MM.1S (cell line): ENCODE data around the gene SLC8A3.

Experiments used
- DNase-seq: peaks from one replicate; pipeline ENCODE4 v3.0.0-alpha.2; 2015
- H2AFZ ChIP-seq: fragments of 300-600 bp; sonication (generic); 2 replicates; pipeline ENCODE4 v1.6.0; 2016; ENCODE audit warnings: antibody characterized with exemption, low read length
- H3F3A ChIP-seq: fragments of 300-600 bp; sonication (generic); 2 replicates; pipeline ENCODE4 v1.6.1; 2016; ENCODE audit warnings: mild to moderate bottlenecking, antibody characterized with exemption, low read length, moderate library complexity, mixed read lengths; ENCODE audit not compliant: insufficient read depth
- H3K27ac ChIP-seq: fragments of 300-600 bp; sonication (generic); 2 replicates; pipeline ENCODE4 v1.5.1; 2016; ENCODE audit warnings: mild to moderate bottlenecking, low read length
- H3K27me3 ChIP-seq: fragments of 300-600 bp; sonication (generic); replicated peaks from 2 replicates; pipeline ENCODE4 v1.6.0; 2016; ENCODE audit warnings: low read length; ENCODE audit not compliant: insufficient read depth
- H3K36me3 ChIP-seq: fragments of 300-600 bp; sonication (generic); replicated peaks from 2 replicates; pipeline ENCODE4 v1.6.1; 2016; ENCODE audit warnings: mild to moderate bottlenecking, low read length, mixed read lengths; ENCODE audit not compliant: insufficient read depth
- H3K4me1 ChIP-seq: fragments of 300-600 bp; sonication (generic); 2 replicates; pipeline ENCODE4 v1.6.1; 2016; ENCODE audit warnings: low read length, mixed read lengths
- H3K4me2 ChIP-seq: fragments of 300-600 bp; sonication (generic); 2 replicates; pipeline ENCODE4 v1.6.0; 2016; ENCODE audit warnings: low read depth, low read length
- H3K4me3 ChIP-seq: fragments of 300-600 bp; sonication (generic); 2 replicates; pipeline ENCODE4 v1.5.1; 2016; ENCODE audit warnings: low read length, mixed read lengths
- H3K79me2 ChIP-seq: fragments of 300-600 bp; sonication (generic); 2 replicates; pipeline ENCODE4 v1.6.1; 2016; ENCODE audit warnings: mixed run types, low read length, mixed read lengths
- H3K9ac ChIP-seq: fragments of 300-600 bp; sonication (generic); 2 replicates; pipeline ENCODE4 v1.6.1; 2016; ENCODE audit warnings: low read length, mixed read lengths
- H3K9me2 ChIP-seq: fragments of 300-600 bp; sonication (generic); replicated peaks from 2 replicates; pipeline ENCODE4 v1.6.1; 2016; ENCODE audit warnings: mild to moderate bottlenecking, low read length, mixed read lengths; ENCODE audit not compliant: insufficient read depth
- H3K9me3 ChIP-seq: fragments of 300-600 bp; sonication (generic); replicated peaks from 2 replicates; pipeline ENCODE4 v1.6.1; 2016; ENCODE audit warnings: mild to moderate bottlenecking, low read length, mixed read lengths; ENCODE audit not compliant: insufficient read depth
- H4K20me1 ChIP-seq: fragments of 300-600 bp; sonication (generic); 2 replicates; pipeline ENCODE4 v1.6.1; 2016; ENCODE audit warnings: mild to moderate bottlenecking, low read length, moderate library complexity, mixed read lengths; ENCODE audit not compliant: insufficient read depth
- EZH2 ChIP-seq: fragments of 300-600 bp; sonication (generic); optimal IDR thresholded peaks from 2 replicates; pipeline ENCODE3; 2017; ENCODE audit warnings: low read depth, mild to moderate bottlenecking, antibody characterized with exemption, low read length, mixed read lengths
- EZH2phosphoT487 ChIP-seq: fragments of 300-600 bp; sonication (generic); IDR thresholded peaks from 2 replicates; pipeline ENCODE4 v1.6.1; 2018; ENCODE audit warnings: antibody characterized with exemption, low read length
- TF ChIP-seq, protein P1 (sequence below): fragments of 300-600 bp; sonication (generic); IDR thresholded peaks from 2 replicates; pipeline ENCODE4 v1.5.1; 2016; ENCODE audit warnings: antibody characterized with exemption, low read length, mixed read lengths

Gene SLC8A3, protein sequence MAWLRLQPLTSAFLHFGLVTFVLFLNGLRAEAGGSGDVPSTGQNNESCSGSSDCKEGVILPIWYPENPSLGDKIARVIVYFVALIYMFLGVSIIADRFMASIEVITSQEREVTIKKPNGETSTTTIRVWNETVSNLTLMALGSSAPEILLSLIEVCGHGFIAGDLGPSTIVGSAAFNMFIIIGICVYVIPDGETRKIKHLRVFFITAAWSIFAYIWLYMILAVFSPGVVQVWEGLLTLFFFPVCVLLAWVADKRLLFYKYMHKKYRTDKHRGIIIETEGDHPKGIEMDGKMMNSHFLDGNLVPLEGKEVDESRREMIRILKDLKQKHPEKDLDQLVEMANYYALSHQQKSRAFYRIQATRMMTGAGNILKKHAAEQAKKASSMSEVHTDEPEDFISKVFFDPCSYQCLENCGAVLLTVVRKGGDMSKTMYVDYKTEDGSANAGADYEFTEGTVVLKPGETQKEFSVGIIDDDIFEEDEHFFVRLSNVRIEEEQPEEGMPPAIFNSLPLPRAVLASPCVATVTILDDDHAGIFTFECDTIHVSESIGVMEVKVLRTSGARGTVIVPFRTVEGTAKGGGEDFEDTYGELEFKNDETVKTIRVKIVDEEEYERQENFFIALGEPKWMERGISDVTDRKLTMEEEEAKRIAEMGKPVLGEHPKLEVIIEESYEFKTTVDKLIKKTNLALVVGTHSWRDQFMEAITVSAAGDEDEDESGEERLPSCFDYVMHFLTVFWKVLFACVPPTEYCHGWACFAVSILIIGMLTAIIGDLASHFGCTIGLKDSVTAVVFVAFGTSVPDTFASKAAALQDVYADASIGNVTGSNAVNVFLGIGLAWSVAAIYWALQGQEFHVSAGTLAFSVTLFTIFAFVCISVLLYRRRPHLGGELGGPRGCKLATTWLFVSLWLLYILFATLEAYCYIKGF

DNA sequence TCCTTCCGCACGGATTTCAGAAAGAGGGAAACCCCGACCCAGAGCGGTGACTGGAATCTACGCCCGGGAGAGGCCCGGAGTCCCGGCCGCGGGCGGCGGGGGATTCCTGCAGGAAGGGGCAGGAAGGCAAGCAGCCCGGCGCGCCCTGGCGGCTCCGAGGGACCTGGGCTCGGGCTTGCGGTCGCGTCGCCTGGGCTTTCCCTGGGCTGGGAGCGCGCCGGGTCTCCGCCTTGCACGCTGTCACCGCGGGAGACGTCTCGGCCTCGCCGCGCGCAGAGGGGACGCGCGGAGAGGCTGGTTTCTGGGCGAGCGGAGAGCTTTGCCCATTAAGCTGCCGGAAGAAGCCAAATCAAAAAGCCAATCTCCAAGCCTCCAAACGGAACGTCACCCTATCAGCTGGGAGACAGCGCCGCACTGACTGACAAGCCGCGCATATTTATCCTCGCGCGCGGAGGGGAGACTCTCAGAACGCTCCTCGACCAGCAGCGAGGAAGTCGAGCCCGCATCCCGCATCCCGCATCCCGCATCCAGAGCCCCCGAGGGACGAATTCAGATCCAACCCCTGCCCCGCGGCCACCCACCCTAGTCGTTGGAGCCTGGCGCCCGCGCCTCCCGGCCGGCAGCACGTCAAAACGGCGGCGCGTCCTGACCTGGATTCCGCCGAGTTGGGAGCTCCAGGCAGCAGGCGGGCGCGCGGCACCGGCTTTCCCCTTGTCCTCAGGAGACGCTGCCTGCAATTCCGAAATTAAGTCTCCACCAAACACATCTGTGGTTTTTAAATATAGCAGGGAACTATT, at the start of gene SLC8A3:
Gene SLC8A3, minus strand, starts transcription at position 293 of the 797 bp plus-strand sequence. CDS start 20,529 bp downstream, outside the sequence.
- no peaks in the 10 kb centered on the region for H3K79me2 ChIP-seq
- H3K27me3 ChIP-seq, result peaks cover 3% of the 10 kb centered on the region

DNA sequence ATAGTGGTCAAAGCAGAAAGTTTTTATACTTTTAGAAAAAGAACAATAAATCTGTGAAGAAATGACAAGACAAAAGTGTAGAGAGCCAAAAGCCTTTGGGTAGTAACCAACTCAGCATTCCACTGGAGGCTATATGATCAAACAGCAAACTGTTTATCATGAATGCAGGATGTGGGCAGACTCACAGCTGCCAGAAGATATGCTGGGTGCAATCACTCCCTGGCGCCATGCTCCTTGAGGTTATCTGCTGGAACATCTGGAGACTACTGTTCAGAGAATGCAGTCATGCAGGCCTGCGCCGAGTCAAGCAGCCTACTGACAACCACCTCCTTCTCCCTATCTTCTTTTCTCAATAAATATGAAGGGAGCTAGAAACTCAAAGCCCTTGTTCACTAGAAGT, 49.0 kb upstream of the SLC8A3 start:
- Histone ChIP-seq H2AFZ (no peak overlapping the region), H3K4me2 (no peak overlapping the region), H3K36me3 (no peaks in the 10 kb centered on the region), H3K9me2 (no peaks in the 10 kb centered on the region), H3K79me2 (no peaks in the 10 kb centered on the region), H3K27me3 (no peaks in the 10 kb centered on the region), H3K9ac (no peak overlapping the region), H3K4me3 (no peak overlapping the region), H3K9me3 (no peaks in the 10 kb centered on the region), H3F3A (no peaks in the 10 kb centered on the region), H3K27ac (no peak overlapping the region), H4K20me1 (no peaks in the 10 kb centered on the region), H3K4me1 (no peaks in the 10 kb centered on the region)
- TF ChIP-seq, protein P1, sequence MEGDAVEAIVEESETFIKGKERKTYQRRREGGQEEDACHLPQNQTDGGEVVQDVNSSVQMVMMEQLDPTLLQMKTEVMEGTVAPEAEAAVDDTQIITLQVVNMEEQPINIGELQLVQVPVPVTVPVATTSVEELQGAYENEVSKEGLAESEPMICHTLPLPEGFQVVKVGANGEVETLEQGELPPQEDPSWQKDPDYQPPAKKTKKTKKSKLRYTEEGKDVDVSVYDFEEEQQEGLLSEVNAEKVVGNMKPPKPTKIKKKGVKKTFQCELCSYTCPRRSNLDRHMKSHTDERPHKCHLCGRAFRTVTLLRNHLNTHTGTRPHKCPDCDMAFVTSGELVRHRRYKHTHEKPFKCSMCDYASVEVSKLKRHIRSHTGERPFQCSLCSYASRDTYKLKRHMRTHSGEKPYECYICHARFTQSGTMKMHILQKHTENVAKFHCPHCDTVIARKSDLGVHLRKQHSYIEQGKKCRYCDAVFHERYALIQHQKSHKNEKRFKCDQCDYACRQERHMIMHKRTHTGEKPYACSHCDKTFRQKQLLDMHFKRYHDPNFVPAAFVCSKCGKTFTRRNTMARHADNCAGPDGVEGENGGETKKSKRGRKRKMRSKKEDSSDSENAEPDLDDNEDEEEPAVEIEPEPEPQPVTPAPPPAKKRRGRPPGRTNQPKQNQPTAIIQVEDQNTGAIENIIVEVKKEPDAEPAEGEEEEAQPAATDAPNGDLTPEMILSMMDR, result no peak
- TF ChIP-seq EZH2phosphoT487 (no peak), EZH2 (no peak)
- DNase-seq, result no peak

More for the DNA sequence above, at the start of gene SLC8A3:
- Histone ChIP-seq H3K9me3 (no peaks in the 10 kb centered on the region), H2AFZ (no peak within 1 kb of the TSS), H3K9ac (no peak within 1 kb of the TSS), H4K20me1 (no peaks in the 10 kb centered on the region), H3K36me3 (no peaks in the 10 kb centered on the region), H3K4me2 (peak within 1 kb of the TSS; percentile 66; the same call in 1 of the 2 replicates), H3K27ac (no peak within 1 kb of the TSS), H3K9me2 (no peaks in the 10 kb centered on the region), H3K4me1 (peaks cover 6% of the 10 kb centered on the region), H3F3A (peaks cover 6% of the 10 kb centered on the region), H3K4me3 (peak within 1 kb of the TSS; percentile 43)
- TF ChIP-seq, protein P1, result no peak
- no peak for TF ChIP-seq EZH2
- TF ChIP-seq EZH2phosphoT487, result no peak
- DNase-seq, result no peak
